NCI-H774 (cell line): ENCODE measurements around the gene EVC2.

Experiments used
- DNase-seq: peaks from one replicate; lab custom pipeline; 2025; lab: John Stamatoyannopoulos, UW

EVC2 gene

DNA sequence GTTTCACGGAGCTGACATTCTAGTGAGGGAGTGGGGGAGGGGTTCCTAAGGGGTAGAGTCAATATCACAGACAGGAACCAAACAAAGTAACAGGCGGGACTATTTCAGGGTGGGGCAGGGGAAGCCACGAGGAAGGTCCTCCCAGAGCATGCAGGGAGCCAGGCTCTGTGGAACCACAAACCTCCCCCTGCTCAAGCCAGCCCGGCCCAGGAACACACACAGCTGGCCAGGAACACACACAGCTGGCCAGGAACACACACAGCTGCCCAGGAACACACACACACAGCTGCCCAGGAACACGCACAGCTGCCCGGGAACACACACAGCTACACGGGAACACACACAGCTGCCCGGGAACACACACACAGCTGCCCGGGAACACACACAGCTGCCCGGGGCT, 24.8 kb downstream of the EVC2 start:
- DNase-seq = no peak

GRCh38 chr4:5678977-5679376, 29.4 kb downstream of the EVC2 start:
- no peak for DNase-seq

DNA sequence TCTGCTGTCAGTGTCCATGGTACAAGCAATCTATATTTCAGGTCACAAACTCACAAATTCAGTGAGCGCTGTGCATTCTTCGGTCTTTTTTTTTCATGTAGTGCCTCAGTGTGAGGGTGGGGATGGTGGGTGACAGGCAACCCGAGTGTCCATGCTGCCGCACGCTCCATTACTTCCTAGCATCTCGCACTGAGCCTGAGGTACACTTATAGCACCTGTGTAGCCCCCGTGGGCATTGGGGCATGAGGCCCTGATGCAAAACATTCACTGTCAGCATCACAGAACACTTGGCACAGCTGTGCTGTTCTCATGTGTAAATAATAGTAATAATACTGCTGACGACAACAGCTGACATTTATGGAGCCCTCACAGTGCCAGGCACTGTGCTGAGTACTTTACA, 31.6 kb downstream of the EVC2 start:
- DNase-seq = no peak

GRCh38 chr4:5666741-5667140, 41.6 kb downstream of the EVC2 start:
- no peak for DNase-seq

GRCh38 chr4:5664778-5665177, 43.6 kb downstream of the EVC2 start:
- no peak for DNase-seq

DNA sequence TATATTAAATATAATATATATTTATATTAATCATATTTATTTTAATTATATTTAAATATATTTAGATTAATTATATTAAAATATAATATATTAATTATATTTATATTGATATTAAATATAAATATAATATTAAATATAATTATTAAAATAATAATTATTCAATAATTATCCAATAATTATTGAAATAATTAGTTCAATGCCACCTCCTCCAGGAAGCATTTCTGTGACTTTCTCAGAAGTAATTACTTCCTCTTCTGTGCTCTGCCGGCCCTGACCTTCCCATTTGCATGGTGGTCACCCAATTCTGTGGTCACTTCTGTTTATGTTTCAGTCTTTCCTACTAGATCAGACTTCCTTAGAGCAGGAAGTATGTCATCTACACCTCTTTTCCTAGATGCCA, 45.8 kb downstream of the EVC2 start:
- no peak for DNase-seq

- no peak for DNase-seq
Observed at GRCh38 chr4:5661237-5661636, 47.1 kb downstream of the EVC2 start.

- no peak for DNase-seq
Observed at GRCh38 chr4:5660185-5660584, 48.2 kb downstream of the EVC2 start.

DNA sequence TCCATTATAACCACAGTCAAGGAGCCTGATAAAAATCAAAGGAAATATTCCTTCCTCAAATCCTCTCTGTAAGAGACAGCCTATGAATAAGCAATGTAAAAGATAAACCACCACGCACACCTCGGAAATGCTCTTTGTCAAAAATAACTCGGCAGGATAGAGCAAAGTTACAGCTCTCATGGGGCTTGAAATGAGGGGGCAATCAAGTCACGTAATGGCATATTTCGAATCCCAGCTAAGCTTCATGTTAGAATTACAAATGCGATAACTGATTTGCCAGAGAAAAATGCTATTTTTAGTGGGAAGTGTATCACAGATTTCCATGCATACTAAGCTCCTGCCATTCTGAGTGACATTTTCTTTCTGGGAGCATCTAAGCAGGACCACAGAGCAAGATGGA, 49.4 kb downstream of the EVC2 start:
- no peak for DNase-seq

DNA sequence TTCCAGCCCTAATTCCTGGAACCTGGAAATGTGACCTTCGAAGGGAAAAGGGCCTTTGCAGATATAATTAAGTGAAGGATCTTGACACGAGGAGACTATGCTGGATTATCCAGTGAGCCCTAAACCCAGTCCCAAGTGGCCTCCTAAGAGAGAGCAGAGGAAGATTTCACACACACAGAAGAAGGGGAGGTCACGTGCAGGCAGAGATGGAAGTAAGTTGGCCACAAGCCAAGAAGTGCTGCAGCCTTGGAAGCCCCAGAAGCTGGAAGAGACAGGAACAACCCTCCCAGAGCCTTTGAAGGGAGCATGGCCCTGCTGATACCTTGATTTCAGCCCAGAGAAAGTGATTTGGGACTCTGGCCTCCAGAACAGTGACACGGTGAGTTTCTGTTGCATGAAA, 51.9 kb downstream of the EVC2 start:
- DNase-seq = no peak

DNA sequence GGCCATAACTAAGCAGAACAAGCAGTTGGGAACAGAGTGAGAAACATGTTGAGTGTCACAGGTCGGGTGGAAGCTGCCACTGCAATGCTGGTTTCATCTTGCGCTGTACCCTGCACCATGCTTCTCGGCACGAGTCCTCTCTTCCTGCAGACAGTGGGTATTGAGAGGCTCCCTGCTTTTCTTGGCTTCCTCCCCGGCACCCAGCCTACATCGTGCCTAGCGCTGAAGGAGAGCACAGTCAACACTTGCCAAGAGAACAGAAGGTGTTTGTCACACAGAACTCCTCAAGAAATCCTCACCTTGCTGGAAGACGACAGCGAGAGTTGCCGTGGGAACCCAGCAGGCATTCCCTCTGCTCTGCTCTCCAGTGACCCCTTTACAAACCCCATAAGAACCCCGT, 53.6 kb downstream of the EVC2 start:
- DNase-seq = no peak

- no peak for DNase-seq
Observed at GRCh38 chr4:5651089-5651488, 57.3 kb downstream of the EVC2 start.

DNA sequence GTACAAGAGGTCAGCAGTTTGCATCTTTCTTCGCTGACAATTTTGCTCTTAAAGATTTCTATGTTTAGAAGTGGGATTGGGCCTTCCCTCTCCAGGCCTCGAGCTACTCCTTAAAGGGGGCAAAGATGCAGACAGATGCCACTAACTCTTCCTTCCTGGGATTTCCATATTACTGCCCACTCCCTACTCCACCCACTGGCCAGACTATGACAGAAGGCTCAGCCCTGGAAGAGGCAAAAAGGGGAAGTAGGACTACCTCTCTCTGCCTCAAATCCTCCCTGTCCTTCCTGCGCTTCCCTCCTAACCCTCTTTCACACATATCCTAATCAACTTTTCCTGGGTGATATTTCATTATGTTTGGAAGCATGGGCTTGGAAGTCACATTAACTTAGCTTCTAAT, 58.3 kb downstream of the EVC2 start:
- no peak for DNase-seq

- DNase-seq = no peak
Observed at GRCh38 chr4:5647351-5647750, 61.0 kb downstream of the EVC2 start.

GRCh38 chr4:5640096-5640495, 68.3 kb downstream of the EVC2 start:
- DNase-seq = no peak

DNA sequence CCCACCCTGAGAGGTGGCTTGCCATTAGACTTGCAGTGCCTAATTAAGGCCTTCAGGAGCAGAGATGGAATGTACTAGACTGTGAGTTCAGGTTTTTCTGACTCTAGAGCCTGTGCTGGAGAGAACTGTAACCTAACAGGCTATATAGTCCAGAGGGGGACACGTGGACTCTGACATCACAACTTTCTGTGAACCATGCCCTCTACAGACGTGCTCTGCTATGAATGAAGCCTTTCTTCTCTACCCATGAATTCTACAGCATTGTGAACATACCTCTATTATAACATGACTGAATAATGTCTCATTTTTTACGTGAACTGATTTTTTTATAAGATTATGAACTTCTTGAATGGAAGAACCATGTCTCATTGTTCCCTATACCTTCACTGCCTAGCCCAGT, 68.8 kb downstream of the EVC2 start:
- no peak for DNase-seq

- no peak for DNase-seq
Observed at GRCh38 chr4:5638976-5639375, 69.4 kb downstream of the EVC2 start.

- no peak for DNase-seq
Observed at GRCh38 chr4:5638316-5638715, 70.0 kb downstream of the EVC2 start.

DNA sequence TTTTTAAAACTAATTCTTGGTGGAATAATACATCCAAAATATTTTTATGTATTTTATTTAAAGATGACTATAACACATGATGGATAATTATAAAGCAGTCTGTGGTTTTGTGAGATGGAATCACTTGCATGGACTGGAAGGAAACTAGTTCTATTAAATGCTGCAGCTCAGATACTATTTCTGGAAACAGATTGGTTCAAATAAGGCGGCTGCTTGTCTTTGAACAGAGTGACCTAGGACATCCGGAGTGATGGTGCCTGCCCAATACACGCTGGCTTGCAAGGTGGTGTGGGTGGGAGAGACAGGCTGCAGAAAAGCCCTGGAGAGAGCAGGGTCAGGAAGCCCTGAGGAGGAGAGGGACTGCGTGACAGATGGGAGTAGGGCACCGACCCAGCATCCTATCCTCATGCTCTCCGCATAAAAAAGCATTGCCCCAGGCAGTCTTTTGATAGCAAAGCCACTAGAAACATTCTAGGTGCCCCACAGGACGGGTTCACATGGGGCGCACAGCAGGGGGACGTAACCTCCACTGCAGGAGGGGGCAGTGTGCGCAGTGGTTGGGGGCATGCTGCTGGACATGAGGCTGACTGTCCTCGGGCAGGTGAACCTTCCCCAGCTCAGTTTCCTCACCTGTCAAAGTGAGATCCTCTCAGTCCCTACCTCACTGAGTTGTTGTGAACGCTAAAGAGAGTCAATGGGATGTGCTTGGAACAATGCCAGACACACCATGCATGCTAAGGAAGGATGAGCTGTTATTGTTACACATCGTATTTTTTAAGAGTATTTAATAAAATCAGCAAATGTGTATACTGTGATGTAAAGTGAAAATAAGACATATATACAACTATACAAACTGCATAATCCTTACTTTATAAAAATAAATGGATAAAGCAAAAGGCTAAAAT, 71.3 kb downstream of the EVC2 start:
- DNase-seq = no peak

GRCh38 chr4:5635826-5636195, 72.5 kb downstream of the EVC2 start:
- no peak for DNase-seq

- DNase-seq = no peak
Observed at GRCh38 chr4:5632571-5632970, 75.8 kb downstream of the EVC2 start.

DNA sequence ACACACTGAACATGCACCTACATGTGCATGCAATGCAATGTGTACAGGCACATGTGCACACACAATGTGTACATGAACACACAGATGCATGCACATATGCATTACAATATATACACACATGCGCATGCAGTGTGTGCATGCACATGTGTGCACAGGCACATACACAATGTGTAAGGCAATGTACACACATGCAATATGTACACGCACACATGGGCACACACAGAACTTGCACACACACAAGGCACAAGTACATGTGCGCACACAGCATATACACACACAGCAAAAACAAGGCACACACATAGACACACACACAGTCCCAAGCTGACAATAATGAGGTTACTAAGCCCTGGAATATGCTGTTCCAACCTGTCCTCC, 76.3 kb downstream of the EVC2 start:
- no peak for DNase-seq

- DNase-seq = no peak
Observed at GRCh38 chr4:5631352-5632065, 76.8 kb downstream of the EVC2 start.

- DNase-seq = no peak
Observed at GRCh38 chr4:5630762-5631161, 77.6 kb downstream of the EVC2 start.
